GM19035 (cell line): Measurements from ENCODE around the gene GALNT8.
"Not testable (repeated sequence)": the region's sequence is repeated elsewhere in the genome, so short reads cannot be mapped to it uniquely, and the experiment has no call there.

ENCODE experiments used
- ATAC-seq: cut with Tn5 transposase; IDR thresholded peaks from one replicate; pipeline ENCODE4 v1.9.1; 2021; ENCODE audit not compliant: unreplicated experiment

The GALNT8 gene

GRCh38 chr12:4743046-4743445 is 22.8 kb downstream of the GALNT8 start:
- no peak for ATAC-seq

DNA sequence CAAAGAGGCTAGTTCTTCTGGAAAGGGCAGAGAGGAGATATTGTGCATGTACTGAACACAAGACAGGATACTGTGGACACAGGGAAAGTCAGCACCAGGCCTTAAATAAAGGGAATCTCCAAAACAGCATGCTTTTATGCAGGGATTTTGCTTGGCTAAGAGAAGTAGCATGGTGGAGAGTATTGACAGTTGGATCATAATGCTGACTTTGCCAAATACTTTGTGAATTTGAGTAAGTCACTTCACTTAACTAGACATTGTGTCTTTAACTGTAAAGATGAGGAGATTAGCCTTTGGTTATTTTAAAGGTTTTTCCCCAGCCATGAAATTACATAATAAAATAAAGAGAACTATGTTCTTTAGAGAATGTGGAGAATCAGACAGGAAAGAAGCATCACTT is 24.5 kb downstream of the GALNT8 start:
- no peak for ATAC-seq

DNA sequence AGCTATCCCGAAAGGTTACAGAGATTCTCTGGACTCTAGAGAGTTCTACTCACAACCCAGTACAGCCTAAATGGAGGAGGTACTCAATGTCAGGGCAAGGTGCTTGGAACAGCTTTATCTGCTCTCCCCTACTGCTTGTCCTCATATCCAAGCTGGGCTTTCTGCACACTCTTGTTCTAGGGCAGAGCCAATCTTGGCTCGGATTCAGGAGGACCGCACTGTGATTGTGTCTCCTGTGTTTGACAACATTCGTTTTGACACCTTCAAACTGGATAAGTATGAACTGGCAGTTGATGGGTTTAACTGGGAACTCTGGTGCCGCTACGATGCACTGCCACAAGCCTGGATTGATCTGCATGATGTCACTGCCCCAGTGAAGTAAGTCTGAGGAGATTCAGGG is 25.0 kb downstream of the GALNT8 start:
- ATAC-seq, result no peak

- ATAC-seq, result not testable (repeated sequence)
Measured at GRCh38 chr12:4751654-4752053, 31.5 kb downstream of the GALNT8 start.

- ATAC-seq, result no peak
Measured at GRCh38 chr12:4762773-4763172, 42.6 kb downstream of the GALNT8 start.

- no peak for ATAC-seq
Measured at GRCh38 chr12:4763549-4763948, 43.3 kb downstream of the GALNT8 start.

- ATAC-seq, result no peak
Measured at GRCh38 chr12:4766445-4766844, 46.2 kb downstream of the GALNT8 start.

- no peak for ATAC-seq
Measured at GRCh38 chr12:4767186-4767585, 47.0 kb downstream of the GALNT8 start.

DNA sequence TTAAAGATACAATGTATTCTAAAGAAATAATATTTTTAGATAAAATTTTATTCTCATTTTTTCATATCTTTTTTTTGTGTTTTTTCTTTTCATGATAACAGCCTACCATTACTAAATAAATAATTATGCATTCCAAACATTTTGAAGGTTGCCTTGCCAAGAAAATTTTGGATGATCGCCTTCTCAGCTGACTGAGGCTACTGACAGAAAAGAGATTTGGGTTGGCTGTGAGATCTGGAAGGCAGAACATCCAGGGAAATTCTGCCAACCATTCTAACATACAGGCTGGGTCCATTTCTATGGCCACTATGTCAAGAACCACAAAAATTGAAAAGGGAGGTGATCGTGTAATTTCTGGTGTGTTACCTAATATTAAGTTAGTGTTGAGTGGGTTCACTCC is 48.1 kb downstream of the GALNT8 start:
- ATAC-seq, result no peak

DNA sequence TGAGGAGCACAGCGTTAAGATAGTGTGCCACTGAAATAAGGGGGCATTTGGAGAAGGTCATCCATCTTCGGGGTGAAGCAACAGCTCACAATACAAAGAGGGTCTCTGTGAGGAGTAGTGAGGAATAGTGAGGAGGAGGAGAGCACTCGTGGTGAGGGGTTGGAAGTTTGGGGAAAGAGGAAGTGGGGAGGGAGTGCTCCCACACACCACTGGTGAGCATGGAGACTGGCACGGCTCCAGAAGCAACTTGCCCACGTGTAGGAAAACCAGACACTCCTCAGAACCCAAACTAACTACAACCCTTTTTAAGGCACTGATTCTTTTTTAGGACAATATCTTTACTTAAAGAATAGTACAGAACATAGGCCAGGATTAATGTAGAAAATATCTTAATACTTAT is 48.9 kb downstream of the GALNT8 start:
- no peak for ATAC-seq

GRCh38 chr12:4771172-4771959 is 51.2 kb downstream of the GALNT8 start:
- no peak for ATAC-seq

DNA sequence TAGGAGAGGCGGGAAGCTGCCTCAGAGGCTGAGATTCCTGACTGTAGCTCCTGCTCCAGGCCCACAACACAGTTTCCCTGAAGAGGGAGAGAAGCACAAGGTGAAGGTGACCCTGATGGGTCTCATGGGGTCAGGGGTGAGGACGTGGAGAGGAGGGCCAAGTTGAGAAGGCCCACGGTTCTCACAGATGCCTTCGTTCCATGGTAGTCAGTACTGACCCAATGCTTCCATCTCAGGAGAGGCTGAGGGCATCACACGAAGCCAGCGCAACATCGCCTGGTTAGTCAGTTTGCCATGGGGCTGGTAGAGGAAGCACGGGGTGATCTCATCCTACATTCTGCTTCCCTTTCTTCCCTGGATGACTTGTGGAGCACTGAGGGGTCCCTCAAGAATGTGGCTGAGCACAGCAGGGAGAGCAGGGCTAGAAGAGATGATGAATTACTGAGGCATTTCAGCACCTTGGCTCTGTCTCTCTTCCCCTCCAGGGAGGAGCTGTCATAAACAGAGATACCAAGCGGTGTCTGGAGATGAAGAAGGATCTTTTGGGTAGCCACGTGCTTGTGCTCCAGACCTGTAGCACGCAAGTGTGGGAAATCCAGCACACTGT is 51.9 kb downstream of the GALNT8 start:
- no peak for ATAC-seq

- no peak for ATAC-seq
Measured at GRCh38 chr12:4775936-4776335, 55.7 kb downstream of the GALNT8 start.

DNA sequence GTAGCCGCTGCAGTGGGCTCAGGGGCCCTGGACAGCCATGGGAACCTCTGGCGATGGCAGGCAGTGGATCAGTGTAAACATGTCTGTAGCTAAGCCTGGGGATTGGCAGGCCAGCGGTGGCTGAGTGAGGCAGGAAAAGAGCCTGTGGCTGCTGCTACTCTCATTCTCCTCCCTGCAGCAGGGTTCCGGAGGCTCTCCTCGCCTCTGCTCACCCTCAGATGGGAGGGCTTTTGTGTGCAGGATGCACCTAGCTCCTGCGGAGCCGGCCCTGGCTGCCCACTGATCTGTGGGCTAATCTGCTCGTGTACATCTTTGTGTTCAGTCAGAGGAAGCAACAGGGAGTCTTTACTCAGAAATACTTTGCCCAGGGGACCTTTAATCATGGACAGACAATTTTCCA is 59.5 kb downstream of the GALNT8 start:
- ATAC-seq, result no peak

DNA sequence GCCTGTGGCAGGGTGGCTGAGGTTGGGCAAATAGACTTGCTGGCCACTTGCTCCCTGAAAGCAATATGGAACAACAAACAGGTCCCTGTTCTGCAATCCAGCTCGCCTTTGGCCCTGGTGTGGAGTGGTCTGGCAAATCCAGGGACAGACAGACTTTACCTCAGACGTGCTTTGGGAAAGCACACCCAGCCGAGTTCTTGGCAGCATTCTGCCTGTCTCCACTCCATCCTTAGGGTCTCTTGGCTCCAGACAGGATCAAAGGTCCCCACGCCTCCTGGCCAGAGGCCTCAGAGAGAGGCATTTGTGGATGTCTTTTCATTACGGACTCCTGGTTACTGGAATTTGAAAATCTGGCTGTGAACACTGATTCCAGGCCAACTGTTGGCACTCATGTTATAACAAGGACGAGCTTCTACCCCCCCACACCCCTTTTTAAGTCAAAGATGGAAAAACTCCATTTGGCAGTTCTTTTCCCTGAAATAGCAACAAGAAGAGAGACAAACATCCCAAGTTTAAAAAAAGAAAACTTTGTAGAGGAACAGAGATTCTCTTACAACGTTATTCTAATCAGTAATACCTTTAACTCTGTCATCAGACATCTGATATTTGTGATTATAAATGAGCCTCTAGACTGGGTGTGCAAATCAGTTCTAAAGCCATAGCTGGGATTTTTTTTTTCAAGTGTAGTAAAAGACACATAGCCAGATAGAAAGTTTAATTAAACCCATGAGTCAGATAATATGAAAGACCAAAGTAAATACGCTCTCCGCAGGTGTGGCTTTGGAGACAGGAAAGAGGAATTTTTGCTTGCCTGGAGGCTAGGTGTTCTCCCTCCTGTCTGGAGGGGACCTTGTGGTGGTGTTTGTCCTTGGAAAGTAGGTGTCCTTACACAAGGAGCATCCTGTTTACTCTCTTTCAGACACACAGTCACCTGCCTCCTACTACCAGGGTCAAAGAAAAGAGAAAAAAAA is 60.7 kb downstream of the GALNT8 start:
- ATAC-seq, result no peak

GRCh38 chr12:4784404-4785054 is 64.3 kb downstream of the GALNT8 start:
- no peak for ATAC-seq

- no peak for ATAC-seq
Measured at GRCh38 chr12:4786795-4787194, 66.6 kb downstream of the GALNT8 start.

GRCh38 chr12:4787965-4788364 is 67.8 kb downstream of the GALNT8 start:
- no peak for ATAC-seq

GRCh38 chr12:4789776-4790175 is 69.6 kb downstream of the GALNT8 start:
- ATAC-seq, result no peak

DNA sequence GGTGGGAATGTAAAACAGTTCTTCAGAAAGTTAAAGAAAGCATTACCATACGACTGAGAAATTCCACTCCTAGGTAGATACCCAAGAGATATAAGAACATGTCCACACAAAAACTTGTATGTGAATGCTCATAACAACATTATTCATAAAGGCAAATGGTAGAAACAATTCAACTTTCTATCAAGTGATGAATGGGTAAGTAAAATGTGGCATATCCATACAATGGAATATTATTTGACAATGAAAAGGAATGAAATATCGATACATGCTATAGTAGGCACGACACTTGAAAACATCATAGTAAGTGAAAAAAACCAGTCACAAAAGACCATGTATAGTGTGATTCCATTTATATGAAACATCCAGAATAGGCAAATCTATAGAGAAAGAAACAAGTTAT is 71.3 kb downstream of the GALNT8 start:
- ATAC-seq, result no peak

- no peak for ATAC-seq
Measured at GRCh38 chr12:4794491-4794890, 74.3 kb downstream of the GALNT8 start.
